IPS-18a (cell line): ENCODE measurements around the gene PRSS16.

Experiments used
- H3K27ac ChIP-seq: one replicate; pipeline ENCODE4 v1.5.1; 2013; ENCODE audit warnings: low read length
- H3K27me3 ChIP-seq: one replicate; pipeline ENCODE4 v1.6.1; 2013; ENCODE audit warnings: mild to moderate bottlenecking, low read length; ENCODE audit not compliant: control insufficient read depth, insufficient read depth
- H3K36me3 ChIP-seq: one replicate; pipeline ENCODE4 v1.6.1; 2013; ENCODE audit warnings: low read depth, low read length; ENCODE audit not compliant: control insufficient read depth
- H3K4me1 ChIP-seq: one replicate; pipeline ENCODE4 v1.6.1; 2013; ENCODE audit warnings: low read depth, low read length; ENCODE audit not compliant: control insufficient read depth
- H3K4me3 ChIP-seq: one replicate; pipeline ENCODE4 v1.5.1; 2013; ENCODE audit warnings: low read length
- H3K9ac ChIP-seq: one replicate; pipeline ENCODE4 v1.6.1; 2013; ENCODE audit warnings: mild to moderate bottlenecking, low read length, moderate library complexity
- H3K9me3 ChIP-seq: one replicate; pipeline ENCODE4 v1.6.1; 2013; ENCODE audit warnings: low read depth, low read length; ENCODE audit not compliant: control insufficient read depth

PRSS16 gene

GRCh38 chr6:27273783-27274182 is 26.3 kb downstream of the PRSS16 start:
- Histone ChIP-seq H3K4me1 (no peaks in the 10 kb centered on the region), H3K4me3 (no peak overlapping the region), H3K36me3 (no peaks in the 10 kb centered on the region), H3K27ac (no peak overlapping the region), H3K9ac (no peak overlapping the region), H3K9me3 (no peaks in the 10 kb centered on the region), H3K27me3 (peaks cover 10% of the 10 kb centered on the region)

- Histone ChIP-seq H3K9me3 (no peaks in the 10 kb centered on the region), H3K4me3 (peak overlapping the region; percentile 62), H3K36me3 (no peaks in the 10 kb centered on the region), H3K27me3 (peaks cover 16% of the 10 kb centered on the region), H3K9ac (no peak overlapping the region), H3K27ac (no peak overlapping the region), H3K4me1 (no peaks in the 10 kb centered on the region)
Measured at GRCh38 chr6:27275025-27275956, 27.8 kb downstream of the PRSS16 start.

- Histone ChIP-seq H3K27me3 (peaks cover 20% of the 10 kb centered on the region), H3K4me1 (no peaks in the 10 kb centered on the region), H3K36me3 (no peaks in the 10 kb centered on the region), H3K9ac (peak overlapping the region; percentile 55), H3K4me3 (peak overlapping the region; percentile 84), H3K27ac (no peak overlapping the region), H3K9me3 (no peaks in the 10 kb centered on the region)
Measured at GRCh38 chr6:27279513-27280063, 32.1 kb downstream of the PRSS16 start.

GRCh38 chr6:27280064-27280539 is 32.6 kb downstream of the PRSS16 start:
- no peaks in the 10 kb centered on the region for H3K4me1 ChIP-seq
- H3K36me3 ChIP-seq = no peaks in the 10 kb centered on the region
- peak overlapping the region; percentile 84 for H3K4me3 ChIP-seq
- H3K27me3 ChIP-seq = peaks cover 20% of the 10 kb centered on the region
- H3K9me3 ChIP-seq = no peaks in the 10 kb centered on the region
- H3K27ac ChIP-seq = no peak overlapping the region
- H3K9ac ChIP-seq = peak overlapping the region; percentile 55

- Histone ChIP-seq H3K36me3 (no peaks in the 10 kb centered on the region), H3K4me1 (no peaks in the 10 kb centered on the region), H3K27me3 (peaks cover 20% of the 10 kb centered on the region), H3K9me3 (no peaks in the 10 kb centered on the region), H3K27ac (no peak overlapping the region), H3K4me3 (peak overlapping the region; percentile 84), H3K9ac (peak overlapping the region; percentile 49)
Measured at GRCh38 chr6:27280540-27281000, 33.1 kb downstream of the PRSS16 start.

- Histone ChIP-seq H3K9ac (peak overlapping the region; percentile 49), H3K27ac (no peak overlapping the region), H3K9me3 (no peaks in the 10 kb centered on the region), H3K4me1 (no peaks in the 10 kb centered on the region), H3K27me3 (peaks cover 20% of the 10 kb centered on the region), H3K36me3 (no peaks in the 10 kb centered on the region), H3K4me3 (peak overlapping the region; percentile 84)
Measured at GRCh38 chr6:27281105-27281539, 33.6 kb downstream of the PRSS16 start.

GRCh38 chr6:27281569-27281968 is 34.1 kb downstream of the PRSS16 start:
- Histone ChIP-seq H3K27me3 (peaks cover 24% of the 10 kb centered on the region), H3K9ac (no peak overlapping the region), H3K36me3 (no peaks in the 10 kb centered on the region), H3K4me1 (no peaks in the 10 kb centered on the region), H3K27ac (no peak overlapping the region), H3K9me3 (no peaks in the 10 kb centered on the region), H3K4me3 (peak overlapping the region; percentile 84)

GRCh38 chr6:27283279-27283678 is 35.8 kb downstream of the PRSS16 start:
- Histone ChIP-seq H3K27ac (no peak overlapping the region), H3K9me3 (no peaks in the 10 kb centered on the region), H3K27me3 (peaks cover 38% of the 10 kb centered on the region), H3K4me1 (no peaks in the 10 kb centered on the region), H3K36me3 (no peaks in the 10 kb centered on the region), H3K4me3 (no peak overlapping the region), H3K9ac (no peak overlapping the region)

GRCh38 chr6:27286141-27286540 is 38.6 kb downstream of the PRSS16 start:
- Histone ChIP-seq H3K4me3 (no peak overlapping the region), H3K9ac (no peak overlapping the region), H3K36me3 (no peaks in the 10 kb centered on the region), H3K27me3 (peaks cover 58% of the 10 kb centered on the region), H3K27ac (no peak overlapping the region), H3K9me3 (no peaks in the 10 kb centered on the region), H3K4me1 (peaks cover 14% of the 10 kb centered on the region)

GRCh38 chr6:27287751-27288135 is 40.2 kb downstream of the PRSS16 start:
- peak overlapping the region; percentile 68 for H3K4me3 ChIP-seq

GRCh38 chr6:27288136-27289044 is 40.9 kb downstream of the PRSS16 start:
- Histone ChIP-seq H3K36me3 (no peaks in the 10 kb centered on the region), H3K27ac (no peak overlapping the region), H3K27me3 (peaks cover 71% of the 10 kb centered on the region), H3K4me1 (peaks cover 18% of the 10 kb centered on the region), H3K9me3 (no peaks in the 10 kb centered on the region), H3K9ac (no peak overlapping the region), H3K4me3 (peak overlapping the region; percentile 68)

More at GRCh38 chr6:27287751-27288135, 40.2 kb downstream of the PRSS16 start:
- no peaks in the 10 kb centered on the region for H3K36me3 ChIP-seq
- H3K9ac ChIP-seq = no peak overlapping the region
- H3K9me3 ChIP-seq = no peaks in the 10 kb centered on the region
- peaks cover 69% of the 10 kb centered on the region for H3K27me3 ChIP-seq
- H3K4me1 ChIP-seq = peaks cover 18% of the 10 kb centered on the region
- no peak overlapping the region for H3K27ac ChIP-seq
